ENCODE results near the gene SLC2A8. TPM values are rescaled to one million over a fixed set of nuclear protein-coding genes. Genes with fewer than 3 reads are reported as not detected.

SLC2A8 gene
- total RNA-seq, 4 donors from 2014 or later: 19.8 to 31.2 (median 25.7) TPM

GRCh38 chr9:127457191-127457878 is 60.4 kb downstream of the SLC2A8 start:
- Histone ChIP-seq H3K27ac (no peak overlapping the region), H3K4me3 (no peak overlapping the region), H3K27me3 (no peaks in the 10 kb centered on the region), H3K36me3 (peaks cover 0 to 66% of the 10 kb centered on the region in 2 donors), H3K4me1 (peaks cover 13 to 23% of the 10 kb centered on the region in 2 donors), H3K9me3 (no peaks in the 10 kb centered on the region)
- no peak for DNase-seq
- ATAC-seq: no peak
- intact Hi-C loops (cut with DNase I; ENCODE audit: low total_unique reads) (loop anchor here (10.0 kb wide), 1 partner anchor 173 kb away; no protein-coding TSS in a partner anchor), in situ Hi-C loops (cut with MboI; ENCODE audit: low sequenced_read_pairs in 4 of 4) (no loop called here)
- TF ChIP-seq POLR2A (IDR thresholded peaks at IDR 0.05) (no peak), CTCF (IDR thresholded peaks at IDR 0.05 in 4 of 5, conservative IDR thresholded peaks at IDR 0.05 in 1 of 5) (no peak)

Other genes with a start within 250 kb of the SLC2A8 start
- 1 to 10 TPM; 2.5 to 5.7 (median 3.0) TPM for gene GARNL3, start 132.4 kb upstream of the SLC2A8 start, total RNA-seq
- 1 to 10 TPM; 3.9 to 9.3 (median 6.4) TPM for gene ZNF79, start 27.2 kb downstream of the SLC2A8 start, total RNA-seq
- gene RPL12, start 54.2 kb downstream of the SLC2A8 start, total RNA-seq: 1,000 to 10,000 TPM; 1,654 to 2,251 (median 1,749) TPM
- gene LRSAM1, start 54.3 kb downstream of the SLC2A8 start, total RNA-seq: 10 to 100 TPM; 10.2 to 17.3 (median 16.1) TPM
- gene STXBP1, start 215.1 kb downstream of the SLC2A8 start, total RNA-seq: 10 to 100 TPM in 2 of 4 donors, 1 to 10 TPM in 2; 3.4 to 36.8 (median 9.2) TPM